Measurements from ENCODE around the gene OMG. TPM values are rescaled to one million over a fixed set of nuclear protein-coding genes. Genes with fewer than 3 reads are reported as not detected.

Gene OMG
- total RNA-seq, 1 experiment from 2014 or later = not detected

GRCh38 chr17:31273516-31273915 lies 23.5 kb downstream of the OMG start (continued):
- no peak for TF ChIP-seq SIN3A (IDR thresholded peaks at IDR 0.05; ENCODE audit: low read depth)
- TF ChIP-seq REST (IDR thresholded peaks at IDR 0.05; ENCODE audit: low read depth) = no peak
- no peak for TF ChIP-seq ZBTB33 (IDR thresholded peaks at IDR 0.05; ENCODE audit: extremely low read depth, insufficient replicate concordance, low read length)
- TF ChIP-seq JUND (IDR thresholded peaks at IDR 0.05) = no peak
- no peak for TF ChIP-seq SP1 (IDR thresholded peaks at IDR 0.05; ENCODE audit: low read depth)
- no peak for TF ChIP-seq TCF7L2 (IDR thresholded peaks at IDR 0.05; ENCODE audit: borderline replicate concordance, extremely low read depth, insufficient read depth, insufficient read length)
- no peak for TF ChIP-seq POLR2AphosphoS5 (IDR thresholded peaks at IDR 0.05; ENCODE audit: low read depth, low read length)

GRCh38 chr17:31272803-31273202 lies 24.2 kb downstream of the OMG start:
- no peak overlapping the region for H3K27ac ChIP-seq (ENCODE audit: low read depth, low read length)
- ATAC-seq = no peak
- POLR2A ChIA-PET = no interaction called here

More at GRCh38 chr17:31272803-31273202, 24.2 kb downstream of the OMG start:
- no TSS peak for BruUV-seq (replicated peaks)
- Histone ChIP-seq H3K27me3 (ENCODE audit: insufficient read depth, low read length) (no peaks in the 10 kb centered on the region), H3K4me1 (ENCODE audit: control insufficient read depth in 1 of 2, insufficient read depth in 2 of 2, low read length in 2 of 2) (peaks cover 16% of the 10 kb centered on the region in 2 experiments), H3K9me3 (ENCODE audit: control insufficient read depth in 1 of 2, insufficient read depth in 1 of 2, low read depth in 1 of 2, low read length in 2 of 2) (no peaks in the 10 kb centered on the region), H2AFZ (ENCODE audit: low read depth, low read length, poor library complexity, severe bottlenecking) (no peak overlapping the region), H3K79me2 (ENCODE audit: insufficient read depth, low read length) (no peaks in the 10 kb centered on the region), H3K9me2 (ENCODE audit: insufficient read depth) (peaks cover 4% of the 10 kb centered on the region; the same call in 1 of the 2 replicates), H3K36me3 (ENCODE audit: control insufficient read depth in 1 of 2, insufficient read depth in 2 of 2, low read length in 2 of 2) (no peaks in the 10 kb centered on the region), H4K20me1 (ENCODE audit: insufficient read depth) (no peaks in the 10 kb centered on the region), H3K9ac (ENCODE audit: low read length) (no peak overlapping the region), H3K4me2 (ENCODE audit: low read length) (no peak overlapping the region), H3K4me3 (replicated peaks in 1 of 2; ENCODE audit: low read depth in 1 of 2, low read length in 2 of 2) (no peak overlapping the region)
- TF ChIP-seq FOSL1 (IDR thresholded peaks at IDR 0.05; ENCODE audit: low read depth) (no peak), POLR2A (IDR thresholded peaks at IDR 0.05; ENCODE audit: borderline replicate concordance, extremely low read depth, insufficient read depth, insufficient read length) (no peak), JUND (IDR thresholded peaks at IDR 0.05) (no peak), CEBPB (IDR thresholded peaks at IDR 0.05; ENCODE audit: low read depth) (no peak), YY1 (IDR thresholded peaks at IDR 0.05; ENCODE audit: extremely low read depth, insufficient replicate concordance, low read depth, low read length) (no peak), TCF7L2 (IDR thresholded peaks at IDR 0.05; ENCODE audit: borderline replicate concordance, extremely low read depth, insufficient read depth, insufficient read length) (no peak), CBX3 (IDR thresholded peaks at IDR 0.05; ENCODE audit: low read depth) (no peak)
- no peak for DNase-seq (ENCODE audit: low read depth, low spot score)
- intact Hi-C loops (cut with micrococcal nuclease) = no loop called here
- ChIA-PET CTCF (no interaction called here), RAD21 (ENCODE audit: low non-redundant PET in 1 of 2, low total read pairs in 2 of 2, uncharacterized antibody in 2 of 2, unreplicated experiment in 2 of 2) (no interaction called here)

Measured in HCT116 (cell line).